NB4 (cell line): ENCODE results near the gene TMCO4.
A peak's percentile ranks its signal among the peaks of the same experiment; 100 is the strongest.

Source experiments
- DNase-seq: peaks from one replicate; pipeline ENCODE4 v3.0.0; 2010; ENCODE audit warnings: low read depth
- H3K4me3 ChIP-seq: one replicate; pipeline ENCODE4 v1.5.1; 2011; ENCODE audit warnings: mild to moderate bottlenecking, low read depth, low read length, moderate library complexity
- CTCF ChIP-seq: IDR thresholded peaks from one replicate; pipeline ENCODE4 v1.5.1; 2012; ENCODE audit warnings: low read depth, low read length
- MAX ChIP-seq: IDR thresholded peaks from 2 replicates; pipeline ENCODE4 v1.6.1; 2011; ENCODE audit warnings: low read depth, low read length
- MYC ChIP-seq: IDR thresholded peaks from 2 replicates; pipeline ENCODE4 v1.6.1; 2011; ENCODE audit warnings: low read depth, low read length
- POLR2A ChIP-seq: IDR thresholded peaks from 2 replicates; pipeline ENCODE4 v1.6.1; 2011; ENCODE audit warnings: mild to moderate bottlenecking; ENCODE audit not compliant: insufficient read length; ENCODE audit errors: extremely low read depth

The TMCO4 gene

DNA sequence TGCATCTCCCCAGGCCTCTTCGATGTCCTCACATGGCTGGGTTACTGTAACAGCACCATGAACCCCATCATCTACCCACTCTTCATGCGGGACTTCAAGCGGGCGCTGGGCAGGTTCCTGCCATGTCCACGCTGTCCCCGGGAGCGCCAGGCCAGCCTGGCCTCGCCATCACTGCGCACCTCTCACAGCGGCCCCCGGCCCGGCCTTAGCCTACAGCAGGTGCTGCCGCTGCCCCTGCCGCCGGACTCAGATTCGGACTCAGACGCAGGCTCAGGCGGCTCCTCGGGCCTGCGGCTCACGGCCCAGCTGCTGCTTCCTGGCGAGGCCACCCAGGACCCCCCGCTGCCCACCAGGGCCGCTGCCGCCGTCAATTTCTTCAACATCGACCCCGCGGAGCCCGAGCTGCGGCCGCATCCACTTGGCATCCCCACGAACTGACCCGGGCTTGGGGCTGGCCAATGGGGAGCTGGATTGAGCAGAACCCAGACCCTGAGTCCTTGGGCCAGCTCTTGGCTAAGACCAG lies 120.7 kb downstream of the TMCO4 start:
- no peak for DNase-seq
- H3K4me3 ChIP-seq = no peak overlapping the region
- TF ChIP-seq MAX (no peak), POLR2A (no peak), MYC (no peak), CTCF (no peak)

- DNase-seq = no peak
These were observed 121.2 kb downstream of the TMCO4 start for GRCh38 chr1:19678493-19678892.

DNA sequence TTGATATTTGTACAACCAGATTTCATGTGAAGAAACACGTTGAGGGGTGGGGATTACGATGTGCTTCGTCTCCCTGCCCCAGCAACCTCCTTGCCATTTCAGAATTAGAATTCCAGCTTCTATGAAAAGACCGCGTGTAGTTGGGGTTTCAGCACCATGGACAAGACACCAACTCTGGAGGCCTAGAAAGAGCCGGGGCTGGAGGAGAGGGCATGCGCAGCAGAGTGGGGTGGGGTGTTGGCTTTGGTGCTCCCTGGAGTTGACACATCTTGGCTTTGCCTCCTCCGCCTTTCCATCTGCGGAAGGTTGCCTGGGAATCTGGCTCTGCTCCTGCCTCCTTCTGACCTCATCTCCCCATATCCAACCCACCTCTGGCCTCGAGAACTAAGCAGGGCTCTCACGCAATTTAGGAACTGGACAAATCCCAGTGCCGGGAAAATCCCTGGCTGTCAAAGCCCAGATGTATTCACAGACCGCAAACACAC lies 123.2 kb downstream of the TMCO4 start:
- DNase-seq = peak; percentile 55
- TF ChIP-seq MAX = peak; percentile 80
- peak; percentile 71 for TF ChIP-seq MYC
- no peak for TF ChIP-seq CTCF
- H3K4me3 ChIP-seq = no peak overlapping the region

More at GRCh38 chr1:19678493-19678892, 121.2 kb downstream of the TMCO4 start:
- no peak overlapping the region for H3K4me3 ChIP-seq
- no peak for TF ChIP-seq POLR2A
- no peak for TF ChIP-seq MYC
- no peak for TF ChIP-seq MAX

DNA sequence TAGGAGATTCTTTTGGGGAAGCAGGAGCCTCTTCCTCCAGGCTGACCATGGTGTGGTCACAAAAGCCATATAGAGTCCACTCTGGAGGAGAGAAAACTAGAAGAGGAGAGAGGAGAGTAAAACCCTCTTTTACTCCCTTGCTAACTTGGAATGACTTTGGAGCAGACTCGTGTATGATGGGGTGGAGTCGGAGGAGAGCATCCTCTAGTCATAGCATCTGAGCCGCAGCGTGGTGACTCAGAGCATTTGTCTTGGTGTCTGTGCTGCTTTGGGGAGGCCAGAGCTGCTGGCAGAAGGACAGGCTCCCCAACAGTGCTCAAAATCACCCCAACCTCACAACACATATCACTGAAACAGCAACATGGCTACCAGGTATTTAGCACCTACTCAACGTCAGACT lies 123.9 kb downstream of the TMCO4 start:
- no peak overlapping the region for H3K4me3 ChIP-seq
- DNase-seq = no peak
- TF ChIP-seq MYC (no peak), CTCF (no peak), POLR2A (no peak), MAX (no peak)

DNA sequence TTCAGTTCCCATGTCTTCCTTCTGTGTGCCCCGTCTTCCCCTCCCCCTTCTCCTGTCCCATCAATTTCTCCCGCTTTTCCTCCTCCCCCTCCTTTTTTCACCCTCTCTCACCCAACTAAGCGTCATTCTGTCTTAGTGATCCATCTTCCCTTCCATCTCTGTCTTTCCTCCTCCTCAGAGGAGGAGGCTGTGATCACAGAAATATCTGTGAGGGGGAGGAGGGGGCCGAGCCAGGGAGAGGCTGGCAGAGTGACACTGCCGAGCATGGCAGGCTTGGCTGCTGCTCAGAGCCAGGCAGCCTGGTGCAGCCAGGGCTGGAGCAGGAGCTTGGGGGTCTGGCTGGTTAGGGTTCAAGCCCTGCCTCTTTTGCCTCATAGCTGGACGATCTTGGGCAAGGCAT lies 127.5 kb downstream of the TMCO4 start:
- TF ChIP-seq CTCF = no peak
- TF ChIP-seq POLR2A = no peak
- no peak for TF ChIP-seq MYC
- DNase-seq = no peak
- H3K4me3 ChIP-seq = no peak overlapping the region

DNA sequence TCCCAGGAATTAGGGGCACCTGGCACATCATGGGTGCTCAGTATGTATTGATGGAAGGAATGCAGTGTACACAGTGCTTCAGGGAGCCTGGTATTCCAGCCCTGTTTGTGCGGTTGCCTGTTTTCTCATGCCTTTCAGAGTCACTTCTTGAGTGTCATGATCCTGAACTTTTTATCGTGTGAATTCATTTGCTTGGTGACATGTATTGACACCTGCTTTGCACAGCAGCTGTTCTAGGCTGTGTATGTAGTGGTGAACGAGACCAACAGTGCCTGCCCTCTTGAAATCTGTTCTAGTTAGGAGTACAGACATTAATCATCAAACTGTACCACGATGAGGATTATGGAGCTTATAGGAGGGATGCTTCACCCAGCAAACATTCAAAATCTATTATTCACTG lies 128.9 kb downstream of the TMCO4 start:
- no peak for DNase-seq
- H3K4me3 ChIP-seq = no peak overlapping the region
- TF ChIP-seq POLR2A = no peak

DNA sequence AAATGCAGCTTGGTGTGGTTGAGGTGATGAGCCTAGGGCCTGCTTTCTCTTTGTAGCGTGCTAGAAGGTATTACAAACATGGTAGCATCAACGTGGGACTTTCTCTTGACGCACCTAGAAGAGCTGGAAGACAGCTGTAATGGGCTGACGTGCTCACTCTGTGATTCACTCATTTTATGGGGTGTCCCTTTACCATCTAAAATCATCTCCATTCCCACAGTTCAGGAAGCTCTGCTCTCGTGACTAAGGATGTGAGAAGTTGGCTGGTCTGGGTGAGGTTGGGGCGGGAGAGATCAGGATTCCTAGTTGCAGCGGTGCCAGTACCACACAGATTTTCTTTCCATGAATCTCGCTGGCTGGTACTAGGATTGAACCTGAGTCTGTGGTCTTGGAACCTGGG lies 130.8 kb downstream of the TMCO4 start:
- no peak for TF ChIP-seq CTCF
- TF ChIP-seq POLR2A = no peak
- TF ChIP-seq MAX = no peak
- no peak for TF ChIP-seq MYC
- H3K4me3 ChIP-seq = no peak overlapping the region
- DNase-seq = no peak
